Brain microvascular endothelial cell (primary cell): ENCODE data around the gene PHLPP1.

Source experiments
- DNase-seq: peaks from one replicate; pipeline ENCODE4 v3.0.0-alpha.2; 2020
- H3K27ac ChIP-seq: fragments of 250-450 bp; sonication (Bioruptor Pico); 2 replicates; pipeline ENCODE4 v1.5.1; 2020; ENCODE audit warnings: mild to moderate bottlenecking, moderate library complexity
- H3K27me3 ChIP-seq: fragments of 250-450 bp; sonication (Bioruptor Pico); replicated peaks from 2 replicates; pipeline ENCODE4 v1.5.1; 2020; ENCODE audit warnings: mild to moderate bottlenecking
- H3K36me3 ChIP-seq: fragments of 250-450 bp; sonication (Bioruptor Pico); replicated peaks from 2 replicates; pipeline ENCODE4 v1.5.1; 2020; ENCODE audit warnings: mild to moderate bottlenecking
- H3K4me3 ChIP-seq: 2 replicates; pipeline ENCODE4 v1.5.1; 2011; ENCODE audit warnings: low read depth, mild to moderate bottlenecking, control low read depth, low read length, moderate library complexity
- CTCF ChIP-seq: IDR thresholded peaks from 2 replicates; pipeline ENCODE4 v1.5.1; 2011; ENCODE audit warnings: low read depth, mild to moderate bottlenecking, moderate library complexity, low read length, control low read depth, inconsistent platforms; ENCODE audit errors: missing control alignments
- in situ Hi-C: cut with HindIII; loops from 2 replicates; pipeline ENCODE4 v1.10.0; 2017; ENCODE audit warnings: low sequenced_read_pairs, low pct_ligation_motif_present

Gene PHLPP1

DNA sequence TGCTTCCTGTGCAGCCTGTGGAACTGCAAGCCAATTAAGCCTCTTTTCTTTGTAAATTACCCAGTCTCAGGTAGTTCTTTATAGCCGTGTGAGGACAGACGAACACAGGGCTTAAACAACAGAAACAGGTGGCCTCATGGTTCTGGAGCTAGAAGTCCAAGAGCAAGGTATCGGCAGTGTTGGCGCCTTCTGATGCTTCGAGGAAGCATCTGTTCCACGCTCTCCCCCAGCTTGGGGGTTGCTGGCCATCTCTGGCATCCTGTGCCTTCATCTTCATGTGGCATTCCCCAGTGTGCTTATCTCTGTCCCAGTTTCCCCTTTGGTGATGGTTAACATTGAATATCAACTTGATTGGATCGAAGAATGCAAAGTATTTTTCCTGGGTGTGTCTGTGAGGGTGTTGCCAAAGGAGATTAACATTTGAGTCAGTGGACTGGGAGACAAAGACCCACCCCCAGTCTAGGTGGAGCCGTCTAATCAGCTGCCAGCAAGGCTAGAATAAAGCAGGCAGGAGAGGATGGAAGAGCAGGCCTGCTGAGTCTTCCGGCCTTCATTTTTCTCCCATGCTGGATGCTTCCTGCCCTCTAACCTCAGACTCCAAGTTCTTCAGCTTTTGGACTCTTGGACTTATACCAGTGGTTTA lies 287.6 kb downstream of the PHLPP1 start:
- DNase-seq: no peak
- in situ Hi-C loops: no loop called here
- no peak overlapping the region for H3K27ac ChIP-seq

DNA sequence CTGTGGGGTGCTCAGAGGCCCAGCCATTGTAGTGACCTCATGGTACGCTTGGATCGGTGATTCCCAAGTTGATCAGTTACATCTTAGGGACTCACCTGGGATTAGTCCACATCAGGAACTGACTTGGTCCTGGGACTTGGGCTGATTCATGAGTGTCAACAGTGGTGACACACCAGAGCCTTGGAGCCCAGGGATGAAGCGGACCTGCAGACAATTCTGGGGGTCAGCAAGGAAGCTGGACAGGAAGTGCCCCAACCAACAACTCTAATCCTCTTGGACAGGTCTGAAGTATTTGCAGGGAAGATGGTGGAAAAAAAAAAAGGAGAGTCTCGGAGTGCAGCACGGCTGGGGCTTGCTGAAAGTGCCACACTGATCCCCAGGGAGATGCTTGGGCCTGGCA lies 288.6 kb downstream of the PHLPP1 start:
- no peak for TF ChIP-seq CTCF
- no peak for DNase-seq
- H3K27ac ChIP-seq: no peak overlapping the region
- no peak overlapping the region for H3K4me3 ChIP-seq
- H3K27me3 ChIP-seq: no peaks in the 10 kb centered on the region
- in situ Hi-C loops: no loop called here
- no peaks in the 10 kb centered on the region for H3K36me3 ChIP-seq

More for the DNA sequence above, 287.6 kb downstream of the PHLPP1 start:
- no peaks in the 10 kb centered on the region for H3K27me3 ChIP-seq
- no peak for TF ChIP-seq CTCF
- H3K4me3 ChIP-seq: no peak overlapping the region
- H3K36me3 ChIP-seq: no peaks in the 10 kb centered on the region

GRCh38 chr18:63004466-63005089 lies 289.2 kb downstream of the PHLPP1 start:
- DNase-seq: no peak
- no peak for TF ChIP-seq CTCF
- no peaks in the 10 kb centered on the region for H3K27me3 ChIP-seq
- H3K4me3 ChIP-seq: no peak overlapping the region
- no peaks in the 10 kb centered on the region for H3K36me3 ChIP-seq
- in situ Hi-C loops: no loop called here
- H3K27ac ChIP-seq: no peak overlapping the region

DNA sequence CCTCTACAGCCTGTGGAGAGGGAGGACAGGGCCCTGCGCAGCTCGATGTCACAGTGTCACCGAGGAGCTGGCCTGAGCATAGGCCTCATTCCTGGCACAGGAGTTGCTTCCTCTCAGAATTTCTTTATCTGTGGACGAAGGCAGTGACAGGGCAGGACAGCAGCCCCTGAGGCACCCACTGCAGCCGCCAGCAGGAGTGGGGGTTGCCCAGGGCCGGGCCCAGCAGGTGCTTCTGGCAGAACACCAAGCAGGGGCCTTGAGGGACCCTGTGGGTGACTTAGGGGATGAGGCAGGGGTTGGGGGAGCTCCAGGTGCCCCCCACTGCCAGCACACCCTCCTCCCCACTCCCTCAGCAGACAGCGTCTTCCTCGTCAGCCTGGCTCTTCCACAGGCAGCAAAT lies 290.0 kb downstream of the PHLPP1 start:
- H3K27me3 ChIP-seq: no peaks in the 10 kb centered on the region
- H3K36me3 ChIP-seq: no peaks in the 10 kb centered on the region
- no peak for DNase-seq
- no peak for TF ChIP-seq CTCF
- no peak overlapping the region for H3K27ac ChIP-seq
- in situ Hi-C loops: no loop called here
- no peak overlapping the region for H3K4me3 ChIP-seq

DNA sequence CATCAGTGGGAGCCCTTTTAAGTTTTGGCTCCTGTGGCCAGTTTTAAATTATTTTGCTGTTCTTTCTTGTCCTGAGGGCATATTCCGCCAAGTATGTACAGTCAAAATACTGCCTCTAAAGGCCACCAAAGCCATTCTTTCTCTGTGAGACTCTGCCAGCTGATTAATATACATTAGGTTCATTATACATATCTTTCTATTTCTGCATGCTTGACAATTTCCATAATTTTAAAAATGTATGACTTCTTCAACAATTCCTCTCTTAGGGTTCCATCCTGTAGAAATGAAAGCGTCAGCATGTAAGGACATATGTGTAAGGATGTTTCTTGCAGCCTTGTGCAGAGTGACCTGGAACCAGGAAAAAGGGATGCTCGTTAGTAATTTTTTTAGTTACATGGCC lies 291.9 kb downstream of the PHLPP1 start:
- in situ Hi-C loops: no loop called here
- H3K27ac ChIP-seq: no peak overlapping the region
- no peak for TF ChIP-seq CTCF
- DNase-seq: no peak
- H3K4me3 ChIP-seq: no peak overlapping the region
- H3K36me3 ChIP-seq: no peaks in the 10 kb centered on the region
- H3K27me3 ChIP-seq: no peaks in the 10 kb centered on the region

DNA sequence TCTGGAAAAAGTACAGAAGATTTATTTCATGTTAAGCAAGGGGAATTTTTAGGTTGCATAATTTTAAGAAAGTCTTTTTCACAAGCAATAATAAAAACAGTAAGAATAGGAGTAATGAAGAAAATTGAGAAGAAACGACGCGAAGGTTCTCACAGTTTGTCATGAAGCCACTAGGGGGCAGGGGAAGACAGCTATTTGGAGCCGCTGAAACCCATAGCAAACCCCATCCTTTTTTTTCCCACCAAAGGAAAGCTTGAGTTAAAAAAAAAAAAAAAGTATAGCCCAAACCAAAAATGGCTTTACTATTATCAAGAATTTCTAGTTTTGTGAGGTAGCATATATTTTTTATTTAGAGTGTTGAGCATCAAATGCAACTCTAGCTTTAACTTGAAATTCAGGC lies 300.9 kb downstream of the PHLPP1 start:
- H3K36me3 ChIP-seq: no peaks in the 10 kb centered on the region
- H3K4me3 ChIP-seq: no peak overlapping the region
- H3K27ac ChIP-seq: no peak overlapping the region
- in situ Hi-C loops: no loop called here
- DNase-seq: peak; percentile 54
- peaks cover 3% of the 10 kb centered on the region for H3K27me3 ChIP-seq
- TF ChIP-seq CTCF: peak; percentile 84
